GM23338 (cell line): ENCODE measurements around the gene KHK. TPM values are rescaled to one million over a fixed set of nuclear protein-coding genes. Genes with fewer than 3 reads are reported as not detected.

ENCODE experiments used
- ATAC-seq: fragments of 200-7000 bp; cut with Tn5 transposase; 3 replicates; pipeline ENCODE4 v1.9.1; 2020
- DNase-seq: peaks from one replicate; pipeline ENCODE4 v3.0.0-alpha.2; 2015; ENCODE audit warnings: low spot score
- H2AFZ ChIP-seq: fragments of 200-600 bp; sonication (generic); 2 replicates; pipeline ENCODE4 v1.8.0; 2016; ENCODE audit warnings: antibody characterized with exemption, mild to moderate bottlenecking, moderate library complexity
- H3F3A ChIP-seq: fragments of 200-600 bp; sonication (generic); replicated peaks from 2 replicates; pipeline ENCODE4 v1.8.0; 2017; ENCODE audit warnings: antibody characterized with exemption, mixed run types, low read depth
- H3K27ac ChIP-seq: fragments of 200-600 bp; sonication (generic); 2 replicates; pipeline ENCODE4 v1.6.1; 2016; ENCODE audit warnings: low read depth
- H3K27me3 ChIP-seq: fragments of 200-600 bp; sonication (generic); 2 replicates; pipeline ENCODE4 v1.8.0; 2016; ENCODE audit warnings: mild to moderate bottlenecking, mixed run types, moderate library complexity; ENCODE audit not compliant: insufficient read depth
- H3K36me3 ChIP-seq: fragments of 200-600 bp; sonication (generic); 2 replicates; pipeline ENCODE4 v1.8.0; 2016; ENCODE audit warnings: mild to moderate bottlenecking; ENCODE audit not compliant: insufficient read depth
- H3K4me1 ChIP-seq: fragments of 200-600 bp; sonication (generic); 2 replicates; pipeline ENCODE4 v1.8.0; 2016; ENCODE audit warnings: mild to moderate bottlenecking, moderate library complexity; ENCODE audit not compliant: insufficient read depth
- H3K4me2 ChIP-seq: fragments of 200-600 bp; sonication (generic); 2 replicates; pipeline ENCODE4 v1.7.1; 2017; ENCODE audit warnings: mixed run types
- H3K4me3 ChIP-seq: fragments of 200-600 bp; sonication (generic); 2 replicates; pipeline ENCODE4 v1.6.1; 2016; ENCODE audit warnings: mixed run types
- H3K79me2 ChIP-seq: fragments of 200-600 bp; sonication (generic); replicated peaks from 2 replicates; pipeline ENCODE4 v1.8.0; 2017; ENCODE audit warnings: mild to moderate bottlenecking; ENCODE audit not compliant: insufficient read depth
- H3K9me2 ChIP-seq: fragments of 200-600 bp; sonication (generic); 2 replicates; pipeline ENCODE4 v1.8.0; 2017; ENCODE audit not compliant: insufficient read depth
- H4K20me1 ChIP-seq: fragments of 200-600 bp; sonication (generic); replicated peaks from 2 replicates; pipeline ENCODE4 v1.8.0; 2017; ENCODE audit warnings: mild to moderate bottlenecking; ENCODE audit not compliant: insufficient read depth
- H3K27ac Mint-ChIP-seq: 2 replicates; pipeline ENCODE4 v1.8.0; 2020; ENCODE audit warnings: inconsistent platforms, mild to moderate bottlenecking, moderate library complexity, mixed read lengths
- H3K27me3 Mint-ChIP-seq: 3 replicates; pipeline ENCODE4 v1.8.0; 2022; ENCODE audit warnings: low read depth, mild to moderate bottlenecking, moderate library complexity, mixed read lengths, inconsistent platforms; ENCODE audit not compliant: insufficient read depth, poor library complexity
- H3K36me3 Mint-ChIP-seq: 3 replicates; pipeline ENCODE4 v1.8.0; 2021; ENCODE audit warnings: low read depth, mild to moderate bottlenecking, inconsistent platforms, moderate library complexity, mixed read lengths
- H3K4me1 Mint-ChIP-seq: 3 replicates; pipeline ENCODE4 v1.8.0; 2020; ENCODE audit warnings: mild to moderate bottlenecking, inconsistent platforms, mixed read lengths
- H3K4me3 Mint-ChIP-seq: 3 replicates; pipeline ENCODE4 v1.8.0; 2021; ENCODE audit warnings: moderate library complexity, mild to moderate bottlenecking, inconsistent platforms, mixed read lengths
- H3K9me3 Mint-ChIP-seq: 3 replicates; pipeline ENCODE4 v1.8.0; 2020; ENCODE audit warnings: moderate library complexity, mild to moderate bottlenecking, inconsistent platforms, mixed read lengths
- CTCF ChIP-seq, 2 experiments: fragments of 200-600 bp in 1 of 2; sonication (generic) in 1 of 2; conservative IDR thresholded peaks; 2 replicates each; pipeline versions ENCODE4 v1.5.1 to v1.6.1; 2016 to 2017; ENCODE audit warnings: antibody characterized with exemption in 2 of 2, low read depth in 2 of 2, mild to moderate bottlenecking in 2 of 2, moderate library complexity in 1 of 2
- EZH2phosphoT487 ChIP-seq: fragments of 200-600 bp; sonication (generic); IDR thresholded peaks from one replicate; pipeline ENCODE4 v1.8.1; 2018; ENCODE audit warnings: antibody characterized with exemption; ENCODE audit not compliant: unreplicated experiment
- JUNB ChIP-seq: IDR thresholded peaks from one replicate; pipeline ENCODE4 v1.6.1; 2016; ENCODE audit warnings: antibody characterized with exemption; ENCODE audit not compliant: unreplicated experiment
- POLR2AphosphoS5 ChIP-seq: IDR thresholded peaks from 2 replicates; pipeline ENCODE4 v1.6.1; 2016; ENCODE audit warnings: antibody characterized with exemption, low read depth
- REST ChIP-seq: IDR thresholded peaks from one replicate; pipeline ENCODE4 v1.6.1; 2018; ENCODE audit warnings: antibody characterized with exemption; ENCODE audit not compliant: unreplicated experiment
- STAT1 ChIP-seq: IDR thresholded peaks from one replicate; pipeline ENCODE4 v1.6.1; 2016; ENCODE audit warnings: antibody characterized with exemption; ENCODE audit not compliant: unreplicated experiment
- ZNF331 ChIP-seq: fragments of 250-450 bp; sonication (Bioruptor Pico); IDR thresholded peaks from 2 replicates; pipeline ENCODE4 v1.5.0; 2020; ENCODE audit warnings: low read depth, mild to moderate bottlenecking, moderate library complexity
- ZNF462 ChIP-seq: fragments of 250-450 bp; sonication (Bioruptor Pico); IDR thresholded peaks from 2 replicates; pipeline ENCODE4 v1.5.0; 2020; ENCODE audit warnings: mild to moderate bottlenecking, moderate library complexity
- polyA plus RNA-seq: library from polyadenylated mRNA; unstranded; fragments of >200 nt; fragmentation: Nextera tagmentation; extraction: Ambion mirVana; gene quantifications from 2 replicates; pipeline ENCODE4 v1.2.1, GENCODE V29; 2016
- total RNA-seq: library from RNA; depleted of rRNA; stranded (reverse); fragments of >200 nt; shearing (Covaris generic); gene quantifications from 2 replicates; pipeline ENCODE4 v1.2.3, GENCODE V29; 2014

Gene KHK
- total and polyA plus RNA-seq, 2 experiments from 2014 or later: 9.7 TPM

- Mint-ChIP-seq H3K4me3 (no peak overlapping the region), H3K27ac (no peak overlapping the region), H3K4me1 (no peaks in the 10 kb centered on the region), H3K9me3 (no peaks in the 10 kb centered on the region), H3K36me3 (no peaks in the 10 kb centered on the region), H3K27me3 (peaks cover 5% of the 10 kb centered on the region)
- DNase-seq (no peak), ATAC-seq (no peak)
- no peak for TF ChIP-seq ZNF462 (CRISPR knock-in tag)
- TF ChIP-seq REST: no peak
- no peak for TF ChIP-seq EZH2phosphoT487
- no peak for TF ChIP-seq ZNF331 (CRISPR knock-in tag)
- no peak for TF ChIP-seq CTCF (conservative IDR thresholded peaks at IDR 0.05; ENCODE audit: low read depth in 2 of 2)
- no peak for TF ChIP-seq JUNB
- no peak for TF ChIP-seq POLR2AphosphoS5
- no peak for TF ChIP-seq STAT1
- Histone ChIP-seq H4K20me1 (no peaks in the 10 kb centered on the region), H3K36me3 (no peaks in the 10 kb centered on the region), H3K79me2 (no peaks in the 10 kb centered on the region), H3K9me2 (no peaks in the 10 kb centered on the region), H3F3A (no peaks in the 10 kb centered on the region), H3K4me2 (no peak overlapping the region), H3K27ac (no peak overlapping the region), H2AFZ (no peak overlapping the region), H3K4me3 (no peak overlapping the region), H3K4me1 (no peaks in the 10 kb centered on the region), H3K27me3 (no peaks in the 10 kb centered on the region)
These were observed 61.4 kb downstream of the KHK start for GRCh38 chr2:27147935-27148334.
